ENCODE results near the gene ZBTB48. TPM values are rescaled to one million over a fixed set of nuclear protein-coding genes. Genes with fewer than 3 reads are reported as not detected.

The ZBTB48 gene
- total RNA-seq, 4 donors from 2014 or later, result 26.5 to 79.7 (median 47.6) TPM

GRCh38 chr1:6622396-6623152, 42.8 kb downstream of the ZBTB48 start:
- no peak for DNase-seq
- no peaks in the 10 kb centered on the region for H3K9me3 ChIP-seq
- intact Hi-C loops (cut with DNase I; ENCODE audit: low total_unique reads), result no loop called here
- TF ChIP-seq CTCF (IDR thresholded peaks at IDR 0.05) (no peak), POLR2A (IDR thresholded peaks at IDR 0.05) (no peak)
- no peak overlapping the region for H3K4me3 ChIP-seq
- peaks cover 0 to 5% of the 10 kb centered on the region in 2 donors for H3K4me1 ChIP-seq
- H3K36me3 ChIP-seq, result no peaks in the 10 kb centered on the region
- peak overlapping the region; percentile 1 to 62 for H3K27ac ChIP-seq
- no peaks in the 10 kb centered on the region for H3K27me3 ChIP-seq

- Histone ChIP-seq H3K9me3 (no peaks in the 10 kb centered on the region), H3K36me3 (no peaks in the 10 kb centered on the region), H3K27me3 (no peaks in the 10 kb centered on the region), H3K4me3 (no peak overlapping the region), H3K4me1 (peaks cover 0 to 5% of the 10 kb centered on the region in 2 donors), H3K27ac (peak overlapping the region; percentile 3 to 90)
- intact Hi-C loops (cut with DNase I; ENCODE audit: low total_unique reads), result no loop called here
- no peak for DNase-seq
- no peak for TF ChIP-seq CTCF (IDR thresholded peaks at IDR 0.05)
- no peak for TF ChIP-seq POLR2A (IDR thresholded peaks at IDR 0.05)
Observed at GRCh38 chr1:6623269-6623965, 43.6 kb downstream of the ZBTB48 start.

- Histone ChIP-seq H3K36me3 (no peaks in the 10 kb centered on the region), H3K4me1 (peaks cover 0 to 5% of the 10 kb centered on the region in 2 donors)
- intact Hi-C loops (cut with DNase I; ENCODE audit: low total_unique reads), result no loop called here
Observed at GRCh38 chr1:6624710-6625583, 45.2 kb downstream of the ZBTB48 start, which contains the start of gene THAP3. THAP3 (plus strand) TSS chr1:6624868; CDS start chr1:6625219, 351 bp downstream.

GRCh38 chr1:6625584-6626149, 45.9 kb downstream of the ZBTB48 start:
- peaks cover 0 to 5% of the 10 kb centered on the region in 2 donors for H3K4me1 ChIP-seq
- H3K36me3 ChIP-seq, result no peaks in the 10 kb centered on the region
- H3K27me3 ChIP-seq, result no peaks in the 10 kb centered on the region
- H3K4me3 ChIP-seq, result peak overlapping the region; percentile 58 to 94
- peak overlapping the region; percentile 90 for H3K27ac ChIP-seq
- intact Hi-C loops (cut with DNase I; ENCODE audit: low total_unique reads), result no loop called here
- no peak for DNase-seq
- TF ChIP-seq POLR2A (IDR thresholded peaks at IDR 0.05) (no peak), CTCF (IDR thresholded peaks at IDR 0.05) (no peak)
- no peaks in the 10 kb centered on the region for H3K9me3 ChIP-seq

More at GRCh38 chr1:6624710-6625583, 45.2 kb downstream of the ZBTB48 start, which contains the start of gene THAP3:
- peak within 1 kb of the TSS; percentile 90 for H3K27ac ChIP-seq
- TF ChIP-seq CTCF (IDR thresholded peaks at IDR 0.05) (no peak), POLR2A (IDR thresholded peaks at IDR 0.05) (peak; percentile 9 to 49)
- no peaks in the 10 kb centered on the region for H3K9me3 ChIP-seq
- DNase-seq, result peak; percentile 85
- peak within 1 kb of the TSS; percentile 58 to 94 for H3K4me3 ChIP-seq
- no peaks in the 10 kb centered on the region for H3K27me3 ChIP-seq

Data from uterus (tissue), 4 donors.